GM12878 (cell line): Measurements from ENCODE around the gene SRP68. TPM values are rescaled to one million over a fixed set of nuclear protein-coding genes. Genes with fewer than 3 reads are reported as not detected.

ENCODE experiments used
- BHLHE40 ChIP-seq, 2 experiments: fragments of 450-650 bp in 1 of 2; IDR thresholded peaks; 2 replicates each; pipeline ENCODE4 v1.6.1; 2011 to 2017; ENCODE audit warnings: low read depth in 2 of 2, borderline replicate concordance in 1 of 2, improper control_type of control experiment in 1 of 2, low read length in 1 of 2, mild to moderate bottlenecking in 1 of 2
- ELK1 ChIP-seq: IDR thresholded peaks from 2 replicates; pipeline ENCODE4 v1.6.1; 2012; ENCODE audit warnings: low read depth, low read length, improper control_type of control experiment
- LARP7 ChIP-seq: fragments of 450-650 bp; IDR thresholded peaks from 2 replicates; pipeline ENCODE4 v1.6.1; 2017; ENCODE audit warnings: mild to moderate bottlenecking
- NRF1 ChIP-seq: conservative IDR thresholded peaks from 2 replicates; pipeline ENCODE4 v1.6.1; 2011; ENCODE audit warnings: mild to moderate bottlenecking, low read depth, low read length, improper control_type of control experiment
- PAX8 ChIP-seq: fragments of 450-650 bp; IDR thresholded peaks from 2 replicates; pipeline ENCODE4 v1.6.1; 2017; ENCODE audit warnings: mild to moderate bottlenecking, moderate library complexity
- REST ChIP-seq: IDR thresholded peaks from 2 replicates; pipeline ENCODE4 v1.6.1; 2012; ENCODE audit warnings: mild to moderate bottlenecking, low read depth, low read length
- STAT1 ChIP-seq: fragments of 450-650 bp; conservative IDR thresholded peaks from 2 replicates; pipeline ENCODE4 v1.6.1; 2014; ENCODE audit warnings: antibody characterized with exemption, mild to moderate bottlenecking
- YBX1 ChIP-seq: fragments of 450-650 bp; IDR thresholded peaks from 2 replicates; pipeline ENCODE4 v1.6.1; 2016; ENCODE audit warnings: antibody characterized with exemption
- polyA plus RNA-seq, 11 experiments: library from polyadenylated mRNA; depleted of rRNA in 4 of 11; unstranded in 6 of 11; stranded (reverse) in 5 of 11; fragments of >200 nt; fragmentation: Nextera tagmentation in 4 of 11; fragmentation: Illumina TruSeq in 1 of 11; extraction: Ambion mirVana in 4 of 11; extraction: Trizol in 1 of 11; gene quantifications; 1 replicate in 1 of 11; 2 replicates in 10 of 11; pipeline versions ENCODE4 v1.2.1 to v1.2.3, GENCODE V29; 2011 to 2016; ENCODE audit warnings: inconsistent platforms in 2 of 11, missing spikeins in 2 of 11, low read depth in 1 of 11
- total RNA-seq, 4 experiments: library from RNA; depleted of rRNA in 3 of 4; stranded (reverse); fragments of >200 nt in 3 of 4; fragmentation: Illumina TruSeq in 1 of 4; extraction: Trizol in 1 of 4; gene quantifications; 2 replicates each; pipeline versions ENCODE4 v1.2.1 to v1.2.3, GENCODE V29; 2013 to 2021
- TF ChIP-seq, protein P1 (sequence below): fragments of 450-650 bp; IDR thresholded peaks from 2 replicates; pipeline ENCODE4 v1.6.1; 2018; ENCODE audit warnings: mild to moderate bottlenecking, low read depth, moderate library complexity; ENCODE audit not compliant: partially characterized antibody

The SRP68 gene
- total and polyA plus RNA-seq, 10 of the 15 experiments (the other 5 are each of a cell fraction or from before 2014, with no cell fraction given): 24.7 to 89.7 (median 62.7) TPM

DNA sequence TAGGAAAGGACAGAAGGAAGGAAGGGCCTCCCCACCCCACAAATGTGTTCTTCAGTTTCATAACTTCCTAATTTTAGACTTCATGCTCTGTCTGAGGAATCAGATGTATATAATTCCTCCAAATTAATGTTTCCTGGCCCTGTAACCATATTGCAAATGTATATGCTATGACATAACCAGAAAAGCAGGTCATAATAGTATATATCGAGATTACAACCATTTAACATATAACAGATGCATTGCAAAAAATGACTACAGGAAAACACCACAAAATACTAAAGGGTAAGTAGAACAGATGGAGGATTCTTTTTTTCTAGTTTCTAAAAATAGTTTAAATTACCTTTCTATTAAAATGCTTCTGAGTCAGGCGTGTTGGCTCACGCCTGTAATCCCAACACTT, 34.4 kb upstream of the SRP68 start (continued):
- TF ChIP-seq REST: no peak
- no peak for TF ChIP-seq ELK1
- no peak for TF ChIP-seq NRF1
- no peak for TF ChIP-seq LARP7
- TF ChIP-seq BHLHE40 (IDR thresholded peaks at IDR 0.05; ENCODE audit: borderline replicate concordance in 1 of 2, low read depth in 2 of 2, low read length in 1 of 2): no peak
- TF ChIP-seq YBX1: no peak
- TF ChIP-seq STAT1: no peak
- TF ChIP-seq, protein P1, sequence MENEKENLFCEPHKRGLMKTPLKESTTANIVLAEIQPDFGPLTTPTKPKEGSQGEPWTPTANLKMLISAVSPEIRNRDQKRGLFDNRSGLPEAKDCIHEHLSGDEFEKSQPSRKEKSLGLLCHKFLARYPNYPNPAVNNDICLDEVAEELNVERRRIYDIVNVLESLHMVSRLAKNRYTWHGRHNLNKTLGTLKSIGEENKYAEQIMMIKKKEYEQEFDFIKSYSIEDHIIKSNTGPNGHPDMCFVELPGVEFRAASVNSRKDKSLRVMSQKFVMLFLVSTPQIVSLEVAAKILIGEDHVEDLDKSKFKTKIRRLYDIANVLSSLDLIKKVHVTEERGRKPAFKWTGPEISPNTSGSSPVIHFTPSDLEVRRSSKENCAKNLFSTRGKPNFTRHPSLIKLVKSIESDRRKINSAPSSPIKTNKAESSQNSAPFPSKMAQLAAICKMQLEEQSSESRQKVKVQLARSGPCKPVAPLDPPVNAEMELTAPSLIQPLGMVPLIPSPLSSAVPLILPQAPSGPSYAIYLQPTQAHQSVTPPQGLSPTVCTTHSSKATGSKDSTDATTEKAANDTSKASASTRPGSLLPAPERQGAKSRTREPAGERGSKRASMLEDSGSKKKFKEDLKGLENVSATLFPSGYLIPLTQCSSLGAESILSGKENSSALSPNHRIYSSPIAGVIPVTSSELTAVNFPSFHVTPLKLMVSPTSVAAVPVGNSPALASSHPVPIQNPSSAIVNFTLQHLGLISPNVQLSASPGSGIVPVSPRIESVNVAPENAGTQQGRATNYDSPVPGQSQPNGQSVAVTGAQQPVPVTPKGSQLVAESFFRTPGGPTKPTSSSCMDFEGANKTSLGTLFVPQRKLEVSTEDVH: no peak
- no peak for TF ChIP-seq PAX8
